ENCODE measurements around the gene SRMS.

SRMS gene

DNA sequence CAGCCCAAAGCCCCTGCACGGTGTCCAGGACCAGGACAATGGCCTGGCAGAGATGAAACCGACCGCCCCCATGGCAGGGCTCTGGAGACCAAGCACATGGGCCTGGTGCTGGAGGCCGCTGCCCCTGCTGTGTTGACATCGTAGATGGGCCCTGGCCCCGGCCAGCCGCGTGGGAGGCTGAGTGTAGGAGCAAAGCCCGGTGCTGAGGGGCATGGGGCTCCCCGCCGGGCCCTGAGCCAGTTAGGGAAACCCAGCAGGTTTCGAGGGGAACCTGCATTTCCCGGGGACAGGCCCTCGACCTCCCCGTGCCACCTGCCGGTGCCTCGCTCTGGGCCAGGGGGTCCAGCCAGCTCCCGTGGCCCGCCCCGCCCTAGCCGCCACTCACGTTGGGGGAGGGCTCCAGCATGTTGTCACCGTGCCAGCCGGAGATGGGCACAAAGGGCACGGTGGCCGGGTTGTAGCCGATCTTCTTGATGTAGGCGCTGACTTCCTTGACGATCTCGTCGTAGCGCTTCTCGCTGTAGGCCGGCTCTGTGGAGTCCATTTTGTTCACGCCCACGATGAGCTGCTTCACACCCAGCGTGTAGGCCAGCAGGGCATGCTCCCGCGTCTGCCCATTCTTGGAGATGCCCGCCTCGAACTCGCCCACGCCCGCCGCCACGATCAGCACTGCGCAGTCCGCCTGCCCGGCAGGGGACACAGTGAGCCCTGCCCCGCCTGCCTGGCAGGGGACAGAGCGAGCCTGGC, 53.0 kb downstream of the SRMS start:
- TF ChIP-seq, protein P1, sequence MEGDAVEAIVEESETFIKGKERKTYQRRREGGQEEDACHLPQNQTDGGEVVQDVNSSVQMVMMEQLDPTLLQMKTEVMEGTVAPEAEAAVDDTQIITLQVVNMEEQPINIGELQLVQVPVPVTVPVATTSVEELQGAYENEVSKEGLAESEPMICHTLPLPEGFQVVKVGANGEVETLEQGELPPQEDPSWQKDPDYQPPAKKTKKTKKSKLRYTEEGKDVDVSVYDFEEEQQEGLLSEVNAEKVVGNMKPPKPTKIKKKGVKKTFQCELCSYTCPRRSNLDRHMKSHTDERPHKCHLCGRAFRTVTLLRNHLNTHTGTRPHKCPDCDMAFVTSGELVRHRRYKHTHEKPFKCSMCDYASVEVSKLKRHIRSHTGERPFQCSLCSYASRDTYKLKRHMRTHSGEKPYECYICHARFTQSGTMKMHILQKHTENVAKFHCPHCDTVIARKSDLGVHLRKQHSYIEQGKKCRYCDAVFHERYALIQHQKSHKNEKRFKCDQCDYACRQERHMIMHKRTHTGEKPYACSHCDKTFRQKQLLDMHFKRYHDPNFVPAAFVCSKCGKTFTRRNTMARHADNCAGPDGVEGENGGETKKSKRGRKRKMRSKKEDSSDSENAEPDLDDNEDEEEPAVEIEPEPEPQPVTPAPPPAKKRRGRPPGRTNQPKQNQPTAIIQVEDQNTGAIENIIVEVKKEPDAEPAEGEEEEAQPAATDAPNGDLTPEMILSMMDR (IDR thresholded peaks at IDR 0.05; ENCODE audit: low read depth, low read length, missing control alignments) = no peak
- H3K4me3 ChIP-seq (replicated peaks; ENCODE audit: low read depth, low read length) = no peak overlapping the region
- no peak for DNase-seq (ENCODE audit: extremely low read depth, low read depth)

DNA sequence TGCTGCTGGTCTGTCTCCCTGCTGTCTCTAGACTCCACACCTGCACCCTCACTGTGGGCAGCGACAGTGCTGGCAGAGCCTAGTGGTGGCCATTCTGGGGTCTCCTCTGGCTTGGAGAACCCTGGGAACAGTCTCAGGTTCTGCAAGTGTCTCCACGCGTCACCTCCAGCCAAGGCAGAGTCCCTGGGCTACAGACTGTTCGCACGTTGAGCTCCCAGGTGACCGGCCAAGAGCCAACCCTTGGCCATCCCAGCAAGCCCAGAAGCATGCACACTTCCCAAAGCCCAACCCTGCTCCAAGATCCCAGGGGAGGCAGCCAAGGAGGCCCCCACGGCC, 53.5 kb downstream of the SRMS start:
- no peak for DNase-seq (ENCODE audit: extremely low read depth, low read depth)
- no peak overlapping the region for H3K4me3 ChIP-seq (replicated peaks; ENCODE audit: low read depth, low read length)
- TF ChIP-seq, protein P1 (IDR thresholded peaks at IDR 0.05; ENCODE audit: low read depth, low read length, missing control alignments) = no peak

DNA sequence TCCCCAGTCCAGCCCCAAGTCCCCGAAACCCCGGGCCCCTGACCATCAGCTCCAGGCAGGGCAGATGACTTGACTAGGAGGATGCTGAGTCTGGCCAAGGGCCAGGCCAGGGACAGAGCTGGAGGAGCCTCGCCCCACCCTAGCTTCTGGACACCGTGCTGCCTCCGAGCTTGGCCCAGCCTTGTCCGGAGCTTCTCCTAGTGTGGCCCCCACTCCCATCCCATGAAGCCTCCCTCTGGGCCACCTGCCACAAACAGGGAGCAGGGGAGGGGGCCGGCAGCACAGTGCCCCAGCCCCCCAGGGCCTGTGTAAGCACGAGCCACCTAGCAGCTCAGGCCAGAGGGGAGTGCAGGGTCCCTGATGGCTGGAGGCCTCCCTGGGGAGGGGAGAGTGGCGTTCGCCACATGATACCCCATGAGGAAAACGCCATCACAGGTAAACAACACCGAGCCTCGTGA, 54.0 kb downstream of the SRMS start:
- DNase-seq (ENCODE audit: extremely low read depth, low read depth) = no peak
- H3K4me3 ChIP-seq (replicated peaks; ENCODE audit: low read depth, low read length) = no peak overlapping the region
- TF ChIP-seq, protein P1 (IDR thresholded peaks at IDR 0.05; ENCODE audit: low read depth, low read length, missing control alignments) = no peak

DNA sequence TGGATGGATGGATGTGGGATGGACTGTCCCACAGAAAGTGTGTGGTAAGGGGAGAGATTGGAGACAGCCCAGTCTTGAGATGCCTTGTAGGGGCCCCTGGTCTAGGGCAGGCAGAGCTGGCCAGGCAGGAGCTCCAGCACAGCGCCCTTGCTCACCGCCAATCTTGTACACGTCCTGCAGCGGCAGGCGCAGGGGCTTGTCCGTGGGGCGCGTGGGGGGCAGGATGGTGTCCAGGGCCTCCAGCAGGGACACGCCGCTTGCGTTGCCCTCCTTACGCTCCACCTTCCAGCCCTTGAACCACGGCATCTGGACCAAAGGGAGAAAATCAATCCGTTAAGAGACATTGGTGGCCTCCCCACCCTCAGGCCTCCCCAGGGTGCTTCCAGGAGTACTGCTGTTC, 54.6 kb downstream of the SRMS start:
- TF ChIP-seq, protein P1 (IDR thresholded peaks at IDR 0.05; ENCODE audit: low read depth, low read length, missing control alignments) = no peak
- H3K4me3 ChIP-seq (replicated peaks; ENCODE audit: low read depth, low read length) = no peak overlapping the region
- DNase-seq (ENCODE audit: extremely low read depth, low read depth) = no peak

DNA sequence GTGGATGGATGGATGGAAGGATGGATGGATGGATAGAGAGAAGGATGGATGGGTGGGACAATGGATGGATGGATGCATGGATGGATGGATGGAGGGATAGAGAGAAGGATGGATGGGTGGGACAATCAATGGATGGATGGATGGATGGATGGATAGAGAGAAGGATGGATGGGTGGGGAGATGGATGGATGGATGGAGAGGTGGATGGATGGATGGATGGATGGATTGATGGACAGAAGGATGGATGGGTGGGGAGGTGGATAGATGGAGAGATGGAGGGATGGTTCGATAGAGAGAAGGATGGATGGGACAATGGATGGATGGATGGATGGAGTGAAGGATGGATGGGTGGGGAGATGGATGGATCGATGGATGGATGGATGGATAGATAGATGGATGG, 55.0 kb downstream of the SRMS start:
- TF ChIP-seq, protein P1 (IDR thresholded peaks at IDR 0.05; ENCODE audit: low read depth, low read length, missing control alignments) = no peak
- no peak for DNase-seq (ENCODE audit: extremely low read depth, low read depth)
- H3K4me3 ChIP-seq (replicated peaks; ENCODE audit: low read depth, low read length) = no peak overlapping the region

DNA sequence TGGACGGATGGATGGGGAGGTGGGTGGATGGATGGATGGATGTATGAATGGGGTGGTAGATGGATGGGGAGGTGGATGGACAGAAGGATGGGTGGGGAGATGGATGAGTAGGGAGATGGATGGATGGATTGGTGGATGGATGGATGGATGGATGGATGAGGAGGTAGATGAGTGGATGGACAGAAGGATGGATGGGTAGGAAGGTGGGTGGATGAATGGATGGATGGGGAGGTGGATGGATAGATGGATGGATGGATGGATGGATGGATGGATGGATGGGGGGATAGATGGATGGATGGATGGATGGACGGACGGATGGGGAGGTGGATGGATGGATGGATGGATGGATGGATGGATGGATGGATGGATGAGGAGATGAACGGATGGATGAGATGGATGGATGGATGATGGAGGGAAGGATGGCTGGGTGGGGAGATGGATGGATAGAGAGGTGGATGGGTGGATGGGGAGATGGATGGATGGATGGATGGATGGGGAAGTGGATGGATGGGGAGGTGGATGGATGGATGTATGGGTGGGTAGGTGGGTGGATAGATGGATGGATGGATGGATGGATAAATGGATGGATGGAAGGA, 55.8 kb downstream of the SRMS start:
- no peak overlapping the region for H3K4me3 ChIP-seq (replicated peaks; ENCODE audit: low read depth, low read length)
- no peak for DNase-seq (ENCODE audit: extremely low read depth, low read depth)
- TF ChIP-seq, protein P1 (IDR thresholded peaks at IDR 0.05; ENCODE audit: low read depth, low read length, missing control alignments) = no peak

Data from HFF-Myc (cell line).